DMS53 (cell line): ENCODE measurements around the gene KRTAP5-4.
"Not testable (repeated sequence)": the region's sequence is repeated elsewhere in the genome, so short reads cannot be mapped to it uniquely, and the experiment has no call there.

Experiments used
- DNase-seq: peaks from one replicate; lab custom pipeline; 2025; lab: John Stamatoyannopoulos, UW

Gene KRTAP5-4

GRCh38 chr11:1637628-1638027 lies 15.7 kb upstream of the KRTAP5-4 start:
- no peak for DNase-seq

DNA sequence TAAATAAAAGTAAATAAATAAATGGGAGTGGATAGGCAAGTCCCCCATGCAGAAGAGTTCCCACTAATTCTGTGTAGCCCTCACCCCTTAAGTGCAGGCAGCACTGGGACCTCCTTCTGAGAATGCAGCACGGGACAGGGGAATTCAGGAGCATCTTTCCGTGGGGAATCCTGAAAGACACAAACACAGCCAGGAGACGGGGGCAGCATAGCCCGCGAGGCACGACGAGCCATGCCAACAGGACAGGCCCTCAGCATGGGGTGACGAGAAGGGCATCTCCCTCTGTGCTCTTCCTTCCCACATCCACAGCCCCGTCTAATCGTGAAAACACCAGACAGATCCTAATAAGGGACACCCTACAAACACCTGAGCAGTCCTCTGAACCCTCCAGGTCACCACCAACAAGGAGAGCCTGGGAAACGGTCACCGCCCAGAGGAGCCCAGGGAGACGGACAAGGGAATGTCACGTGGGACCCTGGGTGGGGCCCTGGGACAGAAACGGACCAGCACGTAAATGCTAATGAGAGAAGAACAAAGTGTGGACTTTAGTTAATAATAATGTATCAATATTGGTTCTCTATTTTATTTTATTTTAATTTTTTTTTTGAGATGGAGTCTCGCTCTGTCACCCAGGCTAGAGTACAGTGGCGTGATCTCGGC lies 14.5 kb upstream of the KRTAP5-4 start:
- no peak for DNase-seq

GRCh38 chr11:1633864-1634263 lies 11.9 kb upstream of the KRTAP5-4 start:
- DNase-seq = no peak

GRCh38 chr11:1632053-1632714 lies 10.2 kb upstream of the KRTAP5-4 start:
- peak; percentile 35 for DNase-seq

- DNase-seq = no peak
These were observed 9.2 kb upstream of the KRTAP5-4 start for GRCh38 chr11:1631066-1631568.

DNA sequence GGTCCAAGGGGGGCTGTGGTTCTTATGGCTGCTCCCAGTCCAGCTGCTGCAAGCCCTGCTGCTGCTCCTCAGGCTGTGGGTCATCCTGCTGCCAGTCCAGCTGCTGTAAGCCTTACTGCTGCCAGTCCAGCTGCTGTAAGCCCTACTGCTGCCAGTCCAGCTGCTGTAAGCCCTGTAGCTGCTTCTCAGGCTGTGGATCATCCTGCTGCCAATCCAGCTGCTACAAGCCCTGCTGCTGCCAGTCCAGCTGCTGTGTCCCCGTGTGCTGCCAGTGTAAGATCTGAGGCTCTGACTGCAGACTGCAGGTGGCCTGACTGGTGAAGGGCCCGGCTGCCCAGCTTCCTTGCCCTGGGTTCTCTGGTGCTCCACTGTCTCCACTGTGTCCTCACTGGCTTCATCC lies 8.3 kb upstream of the KRTAP5-4 start:
- DNase-seq = peak; percentile 48

DNA sequence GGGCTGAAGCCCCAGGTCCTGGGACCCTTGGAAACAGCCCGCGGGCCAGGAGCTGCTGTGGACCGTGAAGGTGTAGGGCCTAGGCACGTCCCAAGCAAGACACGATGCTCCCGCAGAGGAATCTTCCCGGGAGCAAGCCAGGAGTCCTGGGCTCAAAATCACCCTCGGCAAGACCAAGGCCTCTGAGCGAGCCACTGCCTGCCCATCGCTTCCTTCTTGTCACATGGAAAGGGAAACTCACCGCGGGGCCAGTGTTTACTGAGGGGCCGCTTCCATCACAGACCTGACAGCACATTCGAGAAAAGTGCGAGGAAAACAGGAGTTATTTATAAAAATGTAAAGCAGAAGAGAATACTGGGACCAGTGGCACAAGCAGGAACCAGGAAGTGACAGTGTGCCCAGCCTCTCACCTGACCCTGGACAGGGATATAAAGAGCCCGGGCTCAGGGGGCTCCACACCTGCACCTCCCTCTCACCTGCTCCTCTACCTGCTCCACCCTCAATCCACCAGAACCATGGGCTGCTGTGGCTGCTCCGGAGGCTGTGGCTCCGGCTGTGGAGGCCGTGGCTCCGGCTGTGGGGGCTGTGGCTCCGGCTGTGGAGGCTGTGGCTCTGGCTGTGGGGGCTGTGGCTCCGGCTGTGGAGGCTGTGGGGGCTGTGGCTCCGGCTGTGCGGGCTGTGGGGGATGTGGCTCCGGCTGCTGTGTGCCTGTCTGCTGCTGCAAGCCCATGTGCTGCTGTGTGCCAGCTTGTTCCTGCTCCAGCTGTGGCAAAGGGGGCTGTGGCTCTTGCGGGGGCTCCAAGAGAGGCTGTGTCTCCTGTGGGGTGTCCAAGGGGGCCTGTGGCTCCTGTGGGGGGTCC lies 7.6 kb upstream of the KRTAP5-4 start, which contains the start of gene KRTAP5-5:
Gene KRTAP5-5, plus strand, starts transcription at position 450 of the 860 bp plus-strand sequence. Its CDS starts 66 bp downstream, at position 516.
- peak; percentile 53 for DNase-seq

DNA sequence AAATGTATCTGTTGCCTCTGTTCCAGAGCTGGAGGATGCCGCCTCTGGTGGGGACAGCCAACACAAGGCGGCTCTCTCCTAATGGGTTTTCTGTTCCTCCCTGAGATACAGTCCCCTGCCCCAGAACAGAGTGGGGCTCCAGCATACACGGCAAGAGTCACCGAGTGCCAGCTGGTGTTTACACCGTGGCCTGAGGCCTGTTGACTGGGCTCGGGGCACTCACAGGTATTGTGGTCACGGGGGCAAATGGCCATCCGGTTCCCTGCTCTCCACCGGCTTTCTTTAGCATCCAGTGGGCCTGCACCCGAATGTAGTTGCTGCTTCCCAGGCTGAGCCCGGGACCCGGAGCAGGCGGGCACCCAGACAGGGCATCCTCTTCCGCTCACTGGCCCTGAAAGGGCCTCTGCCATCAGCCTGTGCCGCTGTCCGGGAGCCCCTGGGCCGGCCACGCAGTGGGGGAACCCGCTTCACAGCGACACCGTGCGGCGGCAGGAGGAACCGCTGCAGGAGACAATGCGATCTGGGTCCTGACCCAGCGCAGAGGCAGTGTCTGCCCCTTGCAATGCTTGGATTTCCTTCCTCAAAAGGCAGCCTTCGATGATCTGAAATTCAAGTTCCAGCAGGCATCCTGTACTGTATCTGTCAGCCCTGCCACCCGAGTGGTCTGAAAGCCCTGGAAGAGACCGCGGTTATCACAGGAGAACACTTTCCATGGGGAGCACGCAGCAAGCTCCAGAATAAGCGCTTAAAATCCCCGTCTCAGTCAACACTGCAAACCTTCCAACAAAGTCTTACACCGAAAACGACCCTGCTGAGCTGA lies 6.8 kb upstream of the KRTAP5-4 start:
- DNase-seq = peak; percentile 76

DNA sequence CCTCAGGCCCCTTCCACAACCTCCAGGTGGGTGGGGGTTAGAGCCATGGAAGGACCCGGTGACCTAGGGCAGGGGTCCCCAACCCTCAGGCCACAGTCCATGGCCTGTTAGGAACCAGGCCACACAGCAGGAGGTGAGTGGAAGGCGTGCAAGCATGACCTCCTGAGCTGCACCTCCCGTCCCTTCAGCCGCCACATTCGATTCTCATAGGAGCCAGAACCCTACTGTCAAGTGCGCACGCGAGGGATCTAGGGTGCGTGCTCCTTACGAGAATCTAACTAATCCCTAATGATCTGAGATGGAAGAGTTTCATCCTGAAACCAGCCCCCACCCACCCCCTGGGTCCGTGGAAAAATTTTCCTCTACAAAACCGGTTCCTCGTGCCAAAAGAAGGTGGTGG lies 3.6 kb upstream of the KRTAP5-4 start:
- no peak for DNase-seq

- DNase-seq = no peak
These were observed 2.7 kb upstream of the KRTAP5-4 start for GRCh38 chr11:1624621-1625020.

DNA sequence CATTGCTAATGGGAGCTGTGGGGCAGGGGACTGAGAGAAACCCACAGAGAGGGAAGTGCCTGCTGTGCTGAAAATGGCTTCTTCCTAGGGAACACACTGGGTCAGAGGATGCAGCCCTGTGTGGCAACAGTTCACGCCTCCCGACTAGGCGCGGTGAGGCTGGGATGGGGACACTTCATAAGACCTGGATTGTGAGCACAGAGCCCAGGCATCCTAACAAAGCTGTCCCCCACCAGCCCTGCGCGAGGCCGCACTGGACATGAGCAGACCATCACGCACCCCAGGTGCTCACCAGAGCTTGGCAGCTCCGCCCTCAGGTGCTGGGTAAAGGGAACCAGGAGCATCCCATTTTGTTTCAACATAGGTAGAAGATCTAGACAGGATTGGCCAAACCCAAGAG lies 1.8 kb upstream of the KRTAP5-4 start:
- DNase-seq = no peak

DNA sequence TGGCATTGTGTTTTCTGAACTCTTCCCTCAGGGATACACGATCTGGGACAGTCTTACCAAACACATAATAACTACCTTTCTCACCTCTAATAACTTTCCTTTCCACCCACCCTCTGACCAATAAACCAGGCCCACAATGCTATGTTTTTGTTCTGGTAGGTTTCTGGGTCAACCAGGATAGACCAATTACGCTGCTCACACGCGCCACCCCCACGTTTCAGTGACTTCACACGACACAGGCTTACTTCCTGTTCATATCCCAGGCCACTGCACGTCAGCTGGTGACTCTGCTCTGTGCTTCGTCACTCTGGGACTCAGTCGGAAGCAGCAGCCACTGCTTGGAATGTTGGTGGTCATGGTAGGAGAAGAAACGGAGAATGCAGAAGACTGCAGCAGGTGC lies 2.5 kb downstream of the KRTAP5-4 start:
- no peak for DNase-seq

DNA sequence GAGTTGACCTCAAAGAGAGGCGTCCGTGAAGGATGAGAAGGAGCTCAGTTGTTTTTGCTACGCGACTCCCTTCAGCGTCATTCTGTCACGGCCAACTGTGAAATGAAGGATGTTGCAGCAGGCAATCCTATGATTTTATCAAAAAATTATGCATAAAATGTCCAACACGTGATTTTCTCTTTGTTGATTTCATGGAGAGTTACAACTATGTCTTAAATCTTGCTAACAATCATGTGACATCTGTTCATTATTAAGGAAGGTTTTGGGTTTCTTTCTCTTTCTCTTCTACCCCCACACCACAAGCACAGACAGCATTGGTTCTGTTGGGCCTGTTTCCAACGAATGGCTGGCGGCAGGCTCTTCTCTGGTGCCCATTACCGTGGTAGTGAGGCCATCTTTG lies 3.7 kb downstream of the KRTAP5-4 start:
- DNase-seq = no peak

DNA sequence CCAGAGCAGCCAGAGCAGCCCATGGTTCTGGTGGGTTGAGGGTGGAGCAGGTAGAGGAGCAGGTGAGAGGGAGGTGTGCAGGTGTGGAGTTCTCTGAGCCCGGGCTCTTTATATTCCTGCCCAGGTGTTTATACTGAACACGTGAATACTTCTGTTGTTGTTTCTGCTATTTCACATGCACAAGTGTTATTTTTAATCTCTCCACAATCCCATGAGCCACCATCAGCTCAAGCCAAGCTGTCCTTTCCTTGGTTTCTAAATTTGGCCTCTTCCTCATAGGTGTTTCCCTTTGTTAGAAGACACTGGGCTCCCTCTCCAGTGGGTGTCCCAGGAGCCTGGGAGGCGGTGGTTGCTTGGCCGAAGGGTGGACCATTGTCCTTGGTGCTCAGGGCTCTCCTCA lies 13.6 kb downstream of the KRTAP5-4 start, which contains the start of gene KRTAP5-3:
Gene KRTAP5-3, minus strand, starts transcription at position 101 of the 400 bp plus-strand sequence. Its CDS starts 78 bp downstream, at position 23.
- peak; percentile 51 for DNase-seq

DNA sequence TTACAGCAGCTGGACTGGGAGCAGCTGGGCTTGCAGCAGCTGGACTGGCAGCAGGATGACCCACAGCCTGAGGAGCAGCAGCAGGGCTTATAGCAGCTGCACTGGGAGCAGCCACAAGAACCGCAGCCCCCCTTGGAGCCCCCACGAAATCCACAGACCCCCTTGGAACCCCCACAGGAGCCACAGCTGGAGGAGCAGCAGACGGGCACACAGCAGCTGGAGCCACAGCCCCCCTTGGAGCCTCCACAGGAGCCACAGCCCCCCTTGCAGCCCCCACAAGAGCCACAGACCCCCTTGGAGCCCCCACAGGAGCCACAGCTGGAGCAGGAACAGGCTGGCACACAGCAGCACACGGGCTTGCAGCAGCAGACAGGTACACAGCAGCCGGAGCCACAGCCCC lies 14.0 kb downstream of the KRTAP5-4 start:
- not testable (repeated sequence) for DNase-seq

- DNase-seq = not testable (repeated sequence)
These were observed 14.6 kb downstream of the KRTAP5-4 start for GRCh38 chr11:1607156-1607845.

DNA sequence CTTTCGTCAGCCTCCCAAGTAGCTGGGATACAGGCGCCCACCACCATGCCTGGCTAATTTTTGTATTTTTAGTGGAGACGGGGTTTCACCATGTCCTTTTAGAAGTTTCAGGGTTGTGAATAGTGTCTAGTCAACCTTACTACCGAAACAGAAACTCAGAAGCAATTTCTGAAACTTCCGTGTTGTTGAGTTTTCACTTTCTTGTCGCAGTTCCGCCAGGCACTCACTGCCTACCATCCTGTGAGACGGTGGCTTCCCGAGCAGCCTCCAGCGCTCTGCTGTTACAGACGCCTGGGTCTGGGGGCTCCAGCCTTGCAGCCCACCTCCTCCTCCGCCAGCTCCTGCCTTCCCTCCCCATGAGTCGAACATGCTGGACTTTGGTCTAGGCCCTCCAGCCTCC lies 16.0 kb downstream of the KRTAP5-4 start:
- DNase-seq = not testable (repeated sequence)

GRCh38 chr11:1604711-1605110 lies 17.2 kb downstream of the KRTAP5-4 start:
- no peak for DNase-seq

GRCh38 chr11:1604181-1604580 lies 17.8 kb downstream of the KRTAP5-4 start:
- no peak for DNase-seq

DNA sequence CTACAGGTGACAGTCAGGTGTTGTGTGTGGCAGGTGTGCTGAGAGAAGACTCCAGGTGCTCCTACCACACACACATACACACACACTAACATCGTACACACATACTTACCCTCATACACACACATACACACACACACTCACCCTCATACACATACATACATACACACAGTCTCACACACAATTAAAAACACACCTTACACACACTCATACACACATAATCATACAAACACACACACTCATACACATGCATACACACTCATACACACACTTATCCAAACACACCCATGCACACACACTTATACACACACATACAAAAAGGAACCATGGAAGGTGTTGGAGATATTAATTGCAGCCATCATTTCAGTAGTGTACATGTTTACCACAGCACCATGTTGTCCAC lies 18.3 kb downstream of the KRTAP5-4 start:
- DNase-seq = no peak

DNA sequence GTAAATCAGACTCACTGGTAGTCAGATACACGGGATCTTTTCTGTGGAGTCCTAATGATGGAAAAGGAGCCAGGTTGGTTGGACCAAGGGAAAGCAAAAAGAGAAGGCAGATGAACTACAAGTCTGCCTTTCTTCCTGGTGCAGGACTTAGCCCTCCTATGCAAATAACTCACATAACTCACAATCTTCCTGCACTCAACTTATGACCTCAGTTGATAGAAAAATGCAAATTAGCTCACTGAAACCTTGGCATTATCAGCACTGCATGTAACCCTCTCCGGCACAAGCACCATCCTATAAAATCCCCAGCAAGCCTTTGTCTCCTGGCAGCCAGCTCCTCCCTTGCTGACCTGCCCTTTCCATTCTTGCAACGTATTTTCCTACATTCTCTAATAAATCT lies 20.3 kb downstream of the KRTAP5-4 start:
- DNase-seq = not testable (repeated sequence)
